Activated CD8-positive, alpha-beta memory T cell treated with anti-CD3 and anti-CD28 coated beads, Interleukin-2, amount 50 U/mL, for 48 hours (primary cell): ENCODE measurements around the gene DRC7.
A peak's percentile ranks its signal among the peaks of the same experiment; 100 is the strongest.

Experiments used
- DNase-seq: peaks from one replicate; pipeline ENCODE4 v3.0.0-alpha.2; 2020

DRC7 gene

GRCh38 chr16:57694725-57695679 lies at the start of gene DRC7:
Gene DRC7, plus strand, starts transcription at chr16:57694806. Its CDS starts 3,144 bp downstream, at chr16:57697950.
- DNase-seq = no peak

- DNase-seq = no peak
Measured at GRCh38 chr16:57645169-57645568, 49.4 kb upstream of the DRC7 start.

GRCh38 chr16:57645691-57646387 lies 48.8 kb upstream of the DRC7 start:
- DNase-seq = no peak

GRCh38 chr16:57646388-57647039 lies 48.1 kb upstream of the DRC7 start:
- DNase-seq = no peak

- no peak for DNase-seq
Measured at GRCh38 chr16:57647136-57647875, 47.3 kb upstream of the DRC7 start.

- DNase-seq = no peak
Measured at GRCh38 chr16:57648125-57648524, 46.5 kb upstream of the DRC7 start.

GRCh38 chr16:57648581-57649442 lies 45.8 kb upstream of the DRC7 start:
- DNase-seq = peak; percentile 98

- no peak for DNase-seq
Measured at GRCh38 chr16:57649443-57649751, 45.2 kb upstream of the DRC7 start.

- no peak for DNase-seq
Measured at GRCh38 chr16:57649846-57650245, 44.8 kb upstream of the DRC7 start.

- DNase-seq = no peak
Measured at GRCh38 chr16:57651344-57652333, 43.0 kb upstream of the DRC7 start.

- no peak for DNase-seq
Measured at GRCh38 chr16:57652695-57653471, 41.7 kb upstream of the DRC7 start.

GRCh38 chr16:57653936-57654335 lies 40.7 kb upstream of the DRC7 start:
- no peak for DNase-seq

GRCh38 chr16:57656342-57656955 lies 38.2 kb upstream of the DRC7 start:
- no peak for DNase-seq

- DNase-seq = no peak
Measured at GRCh38 chr16:57657228-57657627, 37.4 kb upstream of the DRC7 start.

GRCh38 chr16:57658130-57658877 lies 36.3 kb upstream of the DRC7 start:
- DNase-seq = no peak

GRCh38 chr16:57658878-57659674 lies 35.5 kb upstream of the DRC7 start:
- no peak for DNase-seq

GRCh38 chr16:57660715-57661463 lies 33.7 kb upstream of the DRC7 start:
- DNase-seq = no peak
